ENCODE results near the gene KBTBD12.

The KBTBD12 gene

DNA sequence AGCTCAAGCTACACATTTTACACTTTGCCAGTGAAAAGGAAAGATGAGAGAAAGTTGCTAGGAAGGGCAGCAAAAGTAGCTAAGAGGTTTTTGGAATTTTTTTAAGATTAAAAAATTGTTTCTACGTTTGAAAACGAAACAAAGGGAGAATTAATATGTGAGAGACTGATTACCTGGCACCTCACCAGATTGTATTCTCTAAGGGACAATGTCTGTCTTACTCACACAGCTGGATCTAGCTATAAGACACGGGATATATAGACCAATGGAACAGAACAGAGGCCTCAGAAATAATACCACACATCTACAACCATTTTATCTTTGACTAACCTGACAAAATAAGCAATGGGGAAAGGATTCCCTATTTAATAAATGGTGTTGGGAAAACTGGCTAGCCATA, 9.5 kb upstream of the KBTBD12 start:
- TF ChIP-seq, protein P1, sequence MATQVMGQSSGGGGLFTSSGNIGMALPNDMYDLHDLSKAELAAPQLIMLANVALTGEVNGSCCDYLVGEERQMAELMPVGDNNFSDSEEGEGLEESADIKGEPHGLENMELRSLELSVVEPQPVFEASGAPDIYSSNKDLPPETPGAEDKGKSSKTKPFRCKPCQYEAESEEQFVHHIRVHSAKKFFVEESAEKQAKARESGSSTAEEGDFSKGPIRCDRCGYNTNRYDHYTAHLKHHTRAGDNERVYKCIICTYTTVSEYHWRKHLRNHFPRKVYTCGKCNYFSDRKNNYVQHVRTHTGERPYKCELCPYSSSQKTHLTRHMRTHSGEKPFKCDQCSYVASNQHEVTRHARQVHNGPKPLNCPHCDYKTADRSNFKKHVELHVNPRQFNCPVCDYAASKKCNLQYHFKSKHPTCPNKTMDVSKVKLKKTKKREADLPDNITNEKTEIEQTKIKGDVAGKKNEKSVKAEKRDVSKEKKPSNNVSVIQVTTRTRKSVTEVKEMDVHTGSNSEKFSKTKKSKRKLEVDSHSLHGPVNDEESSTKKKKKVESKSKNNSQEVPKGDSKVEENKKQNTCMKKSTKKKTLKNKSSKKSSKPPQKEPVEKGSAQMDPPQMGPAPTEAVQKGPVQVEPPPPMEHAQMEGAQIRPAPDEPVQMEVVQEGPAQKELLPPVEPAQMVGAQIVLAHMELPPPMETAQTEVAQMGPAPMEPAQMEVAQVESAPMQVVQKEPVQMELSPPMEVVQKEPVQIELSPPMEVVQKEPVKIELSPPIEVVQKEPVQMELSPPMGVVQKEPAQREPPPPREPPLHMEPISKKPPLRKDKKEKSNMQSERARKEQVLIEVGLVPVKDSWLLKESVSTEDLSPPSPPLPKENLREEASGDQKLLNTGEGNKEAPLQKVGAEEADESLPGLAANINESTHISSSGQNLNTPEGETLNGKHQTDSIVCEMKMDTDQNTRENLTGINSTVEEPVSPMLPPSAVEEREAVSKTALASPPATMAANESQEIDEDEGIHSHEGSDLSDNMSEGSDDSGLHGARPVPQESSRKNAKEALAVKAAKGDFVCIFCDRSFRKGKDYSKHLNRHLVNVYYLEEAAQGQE (IDR thresholded peaks at IDR 0.05; ENCODE audit: insufficient read depth in 1 of 2, low read depth in 2 of 2, low read length in 2 of 2) = no peak
- TF ChIP-seq FOXP2 (optimal IDR thresholded peaks at IDR 0.05; ENCODE audit: borderline replicate concordance, extremely low read depth, extremely low read length, insufficient read depth) = no peak
- TF ChIP-seq TAF1 (IDR thresholded peaks at IDR 0.05; ENCODE audit: borderline replicate concordance, insufficient read depth, low read length) = no peak
- no peak for TF ChIP-seq SIN3A (IDR thresholded peaks at IDR 0.05; ENCODE audit: borderline replicate concordance, insufficient read depth, low read length)
- TF ChIP-seq POLR2AphosphoS5 (IDR thresholded peaks at IDR 0.05; ENCODE audit: low read depth, low read length) = no peak

GRCh38 chr3:127908202-127908601, 6.8 kb upstream of the KBTBD12 start:
- no peak for TF ChIP-seq SIN3A (IDR thresholded peaks at IDR 0.05; ENCODE audit: borderline replicate concordance, insufficient read depth, low read length)
- TF ChIP-seq, protein P1 (IDR thresholded peaks at IDR 0.05; ENCODE audit: insufficient read depth in 1 of 2, low read depth in 2 of 2, low read length in 2 of 2) = no peak
- no peak for TF ChIP-seq POLR2AphosphoS5 (IDR thresholded peaks at IDR 0.05; ENCODE audit: low read depth, low read length)

DNA sequence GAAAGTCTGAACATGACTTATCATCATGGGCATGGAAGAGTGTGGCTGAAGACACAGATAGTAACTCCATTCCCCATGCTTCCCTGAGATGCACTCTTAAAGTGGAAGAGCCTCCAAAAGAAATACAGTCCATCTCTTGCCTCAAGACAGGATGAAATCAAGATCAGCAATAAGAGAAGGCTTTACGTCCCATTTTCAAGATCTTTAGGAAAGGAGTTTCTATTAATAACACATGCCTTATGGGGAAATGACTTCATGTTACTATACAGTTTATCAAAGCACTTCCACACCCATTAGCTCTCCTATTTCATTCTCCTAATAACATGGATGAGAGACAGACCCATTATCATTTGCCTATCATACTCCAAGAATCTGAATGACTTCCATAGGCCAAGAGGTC, 6.1 kb upstream of the KBTBD12 start:
- TF ChIP-seq TAF1 (IDR thresholded peaks at IDR 0.05; ENCODE audit: borderline replicate concordance, insufficient read depth, low read length) = no peak
- no peak for TF ChIP-seq POLR2AphosphoS5 (IDR thresholded peaks at IDR 0.05; ENCODE audit: low read depth, low read length)
- no peak for TF ChIP-seq SIN3A (IDR thresholded peaks at IDR 0.05; ENCODE audit: borderline replicate concordance, insufficient read depth, low read length)

DNA sequence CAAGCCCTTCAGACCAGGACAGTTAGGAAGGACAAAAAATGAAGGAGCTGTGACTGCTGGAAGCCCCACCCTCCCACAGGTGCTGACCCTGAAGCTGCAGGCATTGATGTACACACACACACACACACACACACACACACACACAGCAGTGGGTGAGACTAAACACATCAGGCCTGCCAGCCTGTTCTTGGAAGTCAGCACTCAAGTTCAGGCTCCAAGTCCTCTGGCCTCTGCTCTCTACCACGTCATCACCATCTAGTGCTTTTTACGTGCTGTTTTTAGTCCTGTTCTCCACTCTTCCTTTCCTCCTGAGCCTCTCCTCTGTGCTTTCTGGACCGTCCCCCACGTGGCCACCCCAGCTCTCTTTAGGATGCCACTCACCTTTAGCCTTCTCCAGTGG, 5.4 kb upstream of the KBTBD12 start:
- TF ChIP-seq SIN3A (IDR thresholded peaks at IDR 0.05; ENCODE audit: borderline replicate concordance, insufficient read depth, low read length) (no peak), FOXP2 (optimal IDR thresholded peaks at IDR 0.05; ENCODE audit: borderline replicate concordance, extremely low read depth, extremely low read length, insufficient read depth) (no peak), TAF1 (IDR thresholded peaks at IDR 0.05; ENCODE audit: borderline replicate concordance, insufficient read depth, low read length) (no peak), POLR2AphosphoS5 (IDR thresholded peaks at IDR 0.05; ENCODE audit: low read depth, low read length) (no peak)
- TF ChIP-seq, protein P1 (IDR thresholded peaks at IDR 0.05; ENCODE audit: insufficient read depth in 1 of 2, low read depth in 2 of 2, low read length in 2 of 2) = no peak

GRCh38 chr3:127911421-127911931, 3.6 kb upstream of the KBTBD12 start:
- no peak for TF ChIP-seq FOXP2 (optimal IDR thresholded peaks at IDR 0.05; ENCODE audit: borderline replicate concordance, extremely low read depth, extremely low read length, insufficient read depth)
- no peak for TF ChIP-seq TAF1 (IDR thresholded peaks at IDR 0.05; ENCODE audit: borderline replicate concordance, insufficient read depth, low read length)
- no peak for TF ChIP-seq POLR2AphosphoS5 (IDR thresholded peaks at IDR 0.05; ENCODE audit: low read depth, low read length)
- no peak for TF ChIP-seq SIN3A (IDR thresholded peaks at IDR 0.05; ENCODE audit: borderline replicate concordance, insufficient read depth, low read length)
- TF ChIP-seq, protein P1 (IDR thresholded peaks at IDR 0.05; ENCODE audit: insufficient read depth in 1 of 2, low read depth in 2 of 2, low read length in 2 of 2) = no peak

Measured in PFSK-1 (cell line).